Measurements from ENCODE around the gene ADGRE3. TPM values are rescaled to one million over a fixed set of nuclear protein-coding genes. Genes with fewer than 3 reads are reported as not detected.

Gene ADGRE3
- total RNA-seq, 1 experiment from 2014 or later: not detected

DNA sequence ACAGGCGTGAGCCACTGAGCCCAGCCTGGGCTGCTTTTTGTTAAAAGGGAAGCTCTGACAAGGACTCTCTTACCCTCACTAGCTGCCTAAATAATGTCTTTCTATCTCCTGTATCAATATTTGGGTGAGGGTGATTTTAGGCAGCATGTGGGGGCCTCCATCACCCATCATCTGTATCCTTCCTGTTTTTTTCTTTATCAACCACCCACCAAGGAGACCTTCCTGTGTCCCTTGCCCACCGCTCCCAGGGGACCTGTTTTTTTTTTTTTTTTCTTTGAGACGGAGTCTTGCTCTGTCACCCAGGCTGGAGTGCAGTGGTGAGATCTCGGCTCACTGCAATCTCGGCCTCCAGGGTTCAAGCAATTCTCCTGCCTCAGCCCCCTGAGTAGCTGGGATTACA lies 97.4 kb downstream of the ADGRE3 start:
- Histone ChIP-seq H3K27ac (ENCODE audit: low read depth, low read length, poor library complexity, severe bottlenecking) (no peak overlapping the region), H3K9me3 (ENCODE audit: low read depth, low read length, poor library complexity, severe bottlenecking) (no peaks in the 10 kb centered on the region), H3K27me3 (replicated peaks; ENCODE audit: insufficient read depth, low read depth, low read length, poor library complexity) (no peaks in the 10 kb centered on the region), H3K4me3 (ENCODE audit: low read depth, low read length, poor library complexity, severe bottlenecking) (no peak overlapping the region), H3K36me3 (ENCODE audit: insufficient read depth, low read length, poor library complexity, severe bottlenecking) (no peaks in the 10 kb centered on the region), H3K4me1 (ENCODE audit: insufficient read depth, low read length, poor library complexity, severe bottlenecking) (peaks cover 2% of the 10 kb centered on the region)
- intact Hi-C loops (cut with micrococcal nuclease; ENCODE audit: unreplicated experiment): loop anchor here (10.0 kb wide), 1 partner anchor 208 kb away; no protein-coding TSS in a partner anchor
- ChIA-PET POLR2A (ENCODE audit: low non-redundant PET) (no interaction called here), CTCF (interaction anchor here (0.7 kb wide), 1 partner anchor 92 kb away, joined by 4 read pairs; no protein-coding TSS in a partner anchor)
- BruUV-seq (replicated peaks): no TSS peak
- TF ChIP-seq EZH2 (IDR thresholded peaks at IDR 0.05; ENCODE audit: borderline replicate concordance, low read depth, low read length, poor library complexity, severe bottlenecking): no peak
- TF ChIP-seq, protein P1, sequence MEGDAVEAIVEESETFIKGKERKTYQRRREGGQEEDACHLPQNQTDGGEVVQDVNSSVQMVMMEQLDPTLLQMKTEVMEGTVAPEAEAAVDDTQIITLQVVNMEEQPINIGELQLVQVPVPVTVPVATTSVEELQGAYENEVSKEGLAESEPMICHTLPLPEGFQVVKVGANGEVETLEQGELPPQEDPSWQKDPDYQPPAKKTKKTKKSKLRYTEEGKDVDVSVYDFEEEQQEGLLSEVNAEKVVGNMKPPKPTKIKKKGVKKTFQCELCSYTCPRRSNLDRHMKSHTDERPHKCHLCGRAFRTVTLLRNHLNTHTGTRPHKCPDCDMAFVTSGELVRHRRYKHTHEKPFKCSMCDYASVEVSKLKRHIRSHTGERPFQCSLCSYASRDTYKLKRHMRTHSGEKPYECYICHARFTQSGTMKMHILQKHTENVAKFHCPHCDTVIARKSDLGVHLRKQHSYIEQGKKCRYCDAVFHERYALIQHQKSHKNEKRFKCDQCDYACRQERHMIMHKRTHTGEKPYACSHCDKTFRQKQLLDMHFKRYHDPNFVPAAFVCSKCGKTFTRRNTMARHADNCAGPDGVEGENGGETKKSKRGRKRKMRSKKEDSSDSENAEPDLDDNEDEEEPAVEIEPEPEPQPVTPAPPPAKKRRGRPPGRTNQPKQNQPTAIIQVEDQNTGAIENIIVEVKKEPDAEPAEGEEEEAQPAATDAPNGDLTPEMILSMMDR (conservative IDR thresholded peaks at IDR 0.05; ENCODE audit: low read depth, low read length): no peak
- no peak for DNase-seq (ENCODE audit: low spot score)

DNA sequence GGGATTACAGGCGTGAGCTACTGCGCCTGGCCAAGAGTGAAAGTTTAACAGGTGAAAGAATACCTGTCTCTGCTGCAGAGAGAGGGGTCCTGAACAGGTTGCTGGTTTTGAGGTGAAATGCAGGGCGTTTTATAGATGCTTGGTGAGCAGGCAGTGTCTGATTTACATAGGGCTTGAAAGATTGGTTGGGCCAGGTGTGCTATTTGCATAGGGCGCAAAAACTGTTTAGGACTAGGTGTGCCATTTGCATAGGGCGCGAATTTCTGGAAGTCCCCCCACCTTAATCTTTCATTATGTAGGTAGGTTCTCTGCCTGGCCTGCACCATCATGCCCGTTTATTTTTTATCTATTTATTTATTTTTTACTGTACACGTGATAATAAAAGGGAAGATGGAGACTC lies 98.3 kb downstream of the ADGRE3 start:
- intact Hi-C loops (cut with micrococcal nuclease; ENCODE audit: unreplicated experiment): loop anchor here (10.0 kb wide), 1 partner anchor 208 kb away; no protein-coding TSS in a partner anchor
- Histone ChIP-seq H3K27ac (ENCODE audit: low read depth, low read length, poor library complexity, severe bottlenecking) (no peak overlapping the region), H3K27me3 (replicated peaks; ENCODE audit: insufficient read depth, low read depth, low read length, poor library complexity) (no peaks in the 10 kb centered on the region), H3K4me3 (ENCODE audit: low read depth, low read length, poor library complexity, severe bottlenecking) (no peak overlapping the region), H3K36me3 (ENCODE audit: insufficient read depth, low read length, poor library complexity, severe bottlenecking) (no peaks in the 10 kb centered on the region), H3K4me1 (ENCODE audit: insufficient read depth, low read length, poor library complexity, severe bottlenecking) (peaks cover 4% of the 10 kb centered on the region), H3K9me3 (ENCODE audit: low read depth, low read length, poor library complexity, severe bottlenecking) (no peaks in the 10 kb centered on the region)
- no TSS peak for BruUV-seq (replicated peaks)
- ChIA-PET POLR2A (ENCODE audit: low non-redundant PET) (no interaction called here), CTCF (no interaction called here)
- no peak for DNase-seq (ENCODE audit: low spot score)
- TF ChIP-seq, protein P1 (conservative IDR thresholded peaks at IDR 0.05; ENCODE audit: low read depth, low read length): no peak
- no peak for TF ChIP-seq EZH2 (IDR thresholded peaks at IDR 0.05; ENCODE audit: borderline replicate concordance, low read depth, low read length, poor library complexity, severe bottlenecking)

DNA sequence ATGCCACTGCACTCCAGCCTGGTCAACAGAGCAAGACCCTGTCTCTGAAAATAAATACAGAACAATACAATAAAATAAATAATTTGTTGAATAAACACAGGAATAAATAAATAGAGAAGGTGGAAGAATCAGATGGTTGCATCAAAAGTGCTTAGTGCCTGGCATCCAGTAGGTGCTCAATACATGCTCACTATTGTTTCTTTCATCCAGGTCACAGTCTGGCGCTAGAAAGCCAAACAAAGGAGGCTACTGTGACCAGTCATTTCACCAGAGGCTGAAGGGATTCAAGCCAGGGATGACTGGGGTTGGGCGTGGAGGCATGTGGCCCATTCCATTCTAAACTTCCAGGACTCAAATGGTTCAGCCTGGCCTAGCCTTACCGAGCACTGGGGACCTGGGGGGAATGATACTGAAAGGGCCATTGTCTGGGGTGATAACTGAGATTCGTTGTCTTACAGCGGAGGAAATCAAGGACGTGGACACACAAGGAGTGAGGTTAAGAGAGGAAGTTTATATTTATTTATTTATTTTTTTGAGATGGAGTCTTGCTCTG lies 99.1 kb downstream of the ADGRE3 start:
- no peak for DNase-seq (ENCODE audit: low spot score)
- no peaks in the 10 kb centered on the region for H3K36me3 ChIP-seq (ENCODE audit: insufficient read depth, low read length, poor library complexity, severe bottlenecking)
- intact Hi-C loops (cut with micrococcal nuclease; ENCODE audit: unreplicated experiment): loop anchor here (10.0 kb wide), 1 partner anchor 209 kb away; no protein-coding TSS in a partner anchor
- H3K9me3 ChIP-seq (ENCODE audit: low read depth, low read length, poor library complexity, severe bottlenecking): no peaks in the 10 kb centered on the region
- CTCF ChIA-PET: no interaction called here
- no peak overlapping the region for H3K4me3 ChIP-seq (ENCODE audit: low read depth, low read length, poor library complexity, severe bottlenecking)
- TF ChIP-seq, protein P1 (conservative IDR thresholded peaks at IDR 0.05; ENCODE audit: low read depth, low read length): no peak
- TF ChIP-seq EZH2 (IDR thresholded peaks at IDR 0.05; ENCODE audit: borderline replicate concordance, low read depth, low read length, poor library complexity, severe bottlenecking): no peak
- no TSS peak for BruUV-seq (replicated peaks)
- no peak overlapping the region for H3K27ac ChIP-seq (ENCODE audit: low read depth, low read length, poor library complexity, severe bottlenecking)
- POLR2A ChIA-PET (ENCODE audit: low non-redundant PET): interaction anchor here (0.6 kb wide), 1 partner anchor 114 kb away, joined by 3 read pairs; the partner anchor contains the start of gene ZNF333
- no peaks in the 10 kb centered on the region for H3K27me3 ChIP-seq (replicated peaks; ENCODE audit: insufficient read depth, low read depth, low read length, poor library complexity)
- H3K4me1 ChIP-seq (ENCODE audit: insufficient read depth, low read length, poor library complexity, severe bottlenecking): peaks cover 11% of the 10 kb centered on the region
